Subcutaneous abdominal adipose tissue (tissue), 5 donors: ENCODE results near the gene ANGEL2.
"Not testable (repeated sequence)": the region's sequence is repeated elsewhere in the genome, so short reads cannot be mapped to it uniquely, and the experiment has no call there.

Experiments used
- H3K27ac ChIP-seq: one replicate; pipeline ENCODE4 v1.7.0; 2013; ENCODE audit warnings: low read depth, mild to moderate bottlenecking, inconsistent platforms, low read length, moderate library complexity
- H3K27me3 ChIP-seq, 5 donors: one replicate each; pipeline ENCODE4 v1.7.0; 2013; ENCODE audit warnings: low read length in 5 of 5, inconsistent platforms in 1 of 5; ENCODE audit not compliant: control insufficient read depth in 5 of 5, insufficient read depth in 4 of 5
- H3K36me3 ChIP-seq, 5 donors: one replicate each; pipeline ENCODE4 v1.7.0; 2013; ENCODE audit warnings: low read length in 5 of 5; ENCODE audit not compliant: control insufficient read depth in 5 of 5, insufficient read depth in 5 of 5
- H3K4me1 ChIP-seq, 5 donors: one replicate each; pipeline ENCODE4 v1.7.0; 2013; ENCODE audit warnings: low read length in 5 of 5, mild to moderate bottlenecking in 3 of 5, moderate library complexity in 1 of 5; ENCODE audit not compliant: control insufficient read depth in 5 of 5, insufficient read depth in 5 of 5
- H3K4me3 ChIP-seq, 5 donors: one replicate each; pipeline ENCODE4 v1.7.0; 2013; ENCODE audit warnings: low read length in 5 of 5, low read depth in 1 of 5
- H3K9ac ChIP-seq, 5 donors: one replicate each; pipeline ENCODE4 v1.7.0; 2013; ENCODE audit warnings: low read length in 5 of 5, mild to moderate bottlenecking in 4 of 5, moderate library complexity in 3 of 5
- H3K9me3 ChIP-seq, 5 donors: one replicate each; pipeline ENCODE4 v1.7.0; 2013; ENCODE audit warnings: low read length in 5 of 5; ENCODE audit not compliant: control insufficient read depth in 5 of 5
- donor health status: healthy.
- donor health status: healthy.
- donor health status: healthy.
- donor health status: healthy.
- donor health status: healthy.

ANGEL2 gene

DNA sequence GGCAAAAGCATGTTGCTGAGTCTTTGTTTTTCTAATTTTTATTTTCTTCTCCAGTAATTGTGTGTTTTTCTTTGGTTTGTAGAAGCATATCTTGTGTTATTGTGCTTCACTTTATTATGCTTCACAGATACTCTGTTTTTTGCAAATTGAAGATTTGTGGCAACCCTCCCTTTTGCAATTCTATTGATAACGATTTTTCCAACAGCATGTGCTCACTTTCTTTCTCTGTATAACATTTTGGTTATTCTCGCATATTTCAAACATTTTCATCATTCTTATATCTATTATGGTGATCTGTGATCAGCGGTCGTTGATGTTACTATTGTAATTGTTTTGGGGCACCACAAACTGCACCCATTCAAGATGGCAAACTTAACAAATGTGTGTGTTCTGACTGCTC, 3.8 kb upstream of the ANGEL2 start:
- H3K4me3 ChIP-seq: no peak overlapping the region
- no peaks in the 10 kb centered on the region for H3K36me3 ChIP-seq
- no peaks in the 10 kb centered on the region for H3K9me3 ChIP-seq
- H3K4me1 ChIP-seq: peaks cover 1 to 11% (median 7%) of the 10 kb centered on the region in 5 donors
- peaks cover 0 to 4% (median 0%) of the 10 kb centered on the region in 5 donors for H3K27me3 ChIP-seq
- no peak overlapping the region for H3K9ac ChIP-seq
- H3K27ac ChIP-seq: no peak overlapping the region

DNA sequence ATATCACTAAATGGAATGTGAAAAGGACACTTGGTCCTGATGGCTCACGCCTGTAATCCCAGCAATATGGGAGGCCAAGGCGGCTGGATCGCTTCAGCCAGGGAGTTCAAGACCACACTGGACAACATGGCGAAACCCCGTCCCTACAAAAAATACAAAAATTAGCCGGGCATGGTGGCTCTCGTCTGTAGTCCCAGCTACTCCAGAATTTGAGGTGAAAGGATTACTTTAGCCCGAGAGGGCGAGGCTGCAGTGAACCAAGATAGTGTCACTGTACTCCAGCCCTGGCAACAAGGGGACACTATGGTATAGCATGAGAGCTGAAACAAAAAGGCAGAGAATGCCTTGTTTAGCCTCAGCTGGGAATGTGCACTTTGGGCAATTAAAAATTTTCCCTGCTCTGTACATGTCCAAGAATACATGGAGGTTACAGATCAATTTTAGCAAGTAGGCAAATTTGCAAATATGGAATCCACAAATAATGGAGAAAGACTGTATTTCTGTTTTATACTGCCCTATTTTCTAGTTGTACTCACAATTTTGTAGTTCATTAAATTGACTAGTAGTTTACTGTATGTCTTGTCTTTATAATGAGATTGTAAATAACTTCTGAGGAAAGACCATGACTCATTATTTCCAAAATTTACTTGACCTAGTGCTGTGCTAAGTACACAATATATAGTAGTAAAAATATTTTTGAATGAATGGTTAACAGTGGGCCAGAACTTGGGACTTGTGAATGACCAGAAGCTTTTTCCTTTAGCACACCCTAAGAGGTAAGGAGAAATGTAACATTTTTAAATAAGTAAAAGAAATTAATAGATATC, 2.0 kb upstream of the ANGEL2 start:
- Histone ChIP-seq H3K9me3 (no peaks in the 10 kb centered on the region), H3K36me3 (peaks cover 0 to 3% (median 0%) of the 10 kb centered on the region in 5 donors), H3K4me3 (no peak overlapping the region), H3K4me1 (peaks cover 2 to 18% (median 12%) of the 10 kb centered on the region in 5 donors), H3K27me3 (no peaks in the 10 kb centered on the region), H3K9ac (no peak overlapping the region), H3K27ac (no peak overlapping the region)

DNA sequence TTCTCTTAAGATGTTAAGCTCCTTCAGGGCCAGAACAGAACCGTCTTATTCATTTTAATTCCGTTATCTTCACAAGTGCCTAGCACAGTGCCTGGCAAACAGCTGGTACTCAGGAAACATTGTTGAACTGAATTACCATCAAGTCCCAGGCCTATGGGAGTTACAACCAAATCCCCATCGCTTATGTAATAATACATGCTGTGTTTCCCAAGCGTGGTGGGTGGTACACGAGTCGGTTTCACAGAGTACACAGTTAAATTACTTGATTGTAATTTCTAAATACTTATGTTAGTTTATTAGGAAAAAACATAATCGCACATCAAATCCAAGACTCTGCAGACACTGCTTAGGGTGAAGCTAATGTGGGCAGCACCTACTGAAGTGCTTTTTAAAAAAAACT, 1.0 kb downstream of the ANGEL2 start:
- H3K36me3 ChIP-seq: peaks cover 2 to 16% (median 6%) of the 10 kb centered on the region in 5 donors
- H3K9me3 ChIP-seq: no peaks in the 10 kb centered on the region
- H3K27ac ChIP-seq: peak overlapping the region; percentile 88
- H3K4me1 ChIP-seq: peaks cover 2 to 18% (median 12%) of the 10 kb centered on the region in 5 donors
- H3K4me3 ChIP-seq: peak overlapping the region; percentile 67 to 95 (median 92)
- no peaks in the 10 kb centered on the region for H3K27me3 ChIP-seq
- peak overlapping the region; percentile 52 to 94 (median 86) for H3K9ac ChIP-seq

DNA sequence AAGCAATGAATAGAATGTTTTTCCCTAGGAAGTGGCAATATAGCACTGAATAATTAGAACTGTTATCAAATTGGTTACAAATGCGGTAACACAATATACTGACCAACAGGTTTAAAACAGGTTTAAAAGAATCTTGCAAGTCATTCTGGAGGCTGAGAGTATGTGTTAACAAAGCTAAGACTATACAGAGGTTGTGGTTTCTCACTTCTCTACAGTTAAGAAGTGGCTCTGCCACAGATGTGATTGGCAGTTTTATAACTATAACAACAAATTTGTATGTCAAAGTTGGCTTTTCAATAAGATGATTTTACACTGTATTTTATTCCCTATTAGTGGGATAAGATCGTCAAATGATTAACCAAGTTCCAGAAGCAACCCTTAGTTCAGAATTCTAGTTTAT, 7.1 kb downstream of the ANGEL2 start:
- no peak overlapping the region for H3K27ac ChIP-seq
- H3K27me3 ChIP-seq: no peaks in the 10 kb centered on the region
- no peaks in the 10 kb centered on the region for H3K9me3 ChIP-seq
- H3K36me3 ChIP-seq: peaks cover 26 to 53% (median 42%) of the 10 kb centered on the region in 5 donors
- H3K9ac ChIP-seq: no peak overlapping the region
- H3K4me1 ChIP-seq: no peaks in the 10 kb centered on the region
- no peak overlapping the region for H3K4me3 ChIP-seq

DNA sequence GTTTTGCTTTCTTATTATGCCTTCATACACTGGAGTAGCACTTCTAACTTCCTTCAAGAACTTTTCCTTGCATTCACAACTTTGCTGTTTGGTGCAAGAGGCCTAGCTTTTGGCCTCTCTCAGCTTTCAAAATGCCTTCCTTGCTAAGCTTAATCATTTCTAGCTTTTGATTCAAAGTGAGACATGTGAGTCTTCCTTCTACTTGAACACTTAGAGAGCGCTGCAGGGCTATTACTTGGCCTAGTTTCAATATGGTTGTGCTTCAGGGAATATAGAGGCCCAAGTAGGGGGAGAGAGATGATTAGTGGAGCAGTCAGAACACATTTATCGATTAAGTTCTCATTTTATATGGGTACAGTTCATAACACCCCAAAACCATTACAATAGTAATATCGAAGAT, 12.4 kb downstream of the ANGEL2 start:
- no peaks in the 10 kb centered on the region for H3K27me3 ChIP-seq

DNA sequence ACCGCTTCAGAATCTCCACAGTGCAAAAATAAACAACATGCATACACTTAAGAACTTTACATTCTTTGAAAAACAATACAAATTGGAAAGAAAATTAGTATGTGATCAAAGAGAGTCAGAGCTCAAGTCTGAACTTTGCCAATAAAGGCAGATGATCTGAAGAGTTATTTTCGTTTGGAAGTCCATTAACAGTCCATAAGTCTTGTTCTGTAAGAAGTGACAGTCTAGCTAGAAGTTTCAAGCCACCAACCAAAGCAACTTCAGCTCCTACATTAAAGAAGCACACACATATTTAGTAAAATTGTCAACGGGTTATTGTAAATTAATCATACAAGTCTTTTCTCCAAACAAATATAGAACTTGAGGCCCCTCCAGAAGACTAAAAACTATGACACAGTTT, 20.7 kb downstream of the ANGEL2 start:
- Histone ChIP-seq H3K36me3 (peaks cover 17 to 43% (median 28%) of the 10 kb centered on the region in 5 donors), H3K4me1 (no peaks in the 10 kb centered on the region), H3K27me3 (no peaks in the 10 kb centered on the region), H3K27ac (no peak overlapping the region), H3K9ac (no peak overlapping the region), H3K4me3 (no peak overlapping the region), H3K9me3 (no peaks in the 10 kb centered on the region)

More for the DNA sequence above, 12.4 kb downstream of the ANGEL2 start:
- no peak overlapping the region for H3K4me3 ChIP-seq
- no peak overlapping the region for H3K9ac ChIP-seq
- H3K4me1 ChIP-seq: no peaks in the 10 kb centered on the region
- no peak overlapping the region for H3K27ac ChIP-seq
- H3K36me3 ChIP-seq: peaks cover 42 to 70% (median 48%) of the 10 kb centered on the region in 5 donors
- H3K9me3 ChIP-seq: no peaks in the 10 kb centered on the region

DNA sequence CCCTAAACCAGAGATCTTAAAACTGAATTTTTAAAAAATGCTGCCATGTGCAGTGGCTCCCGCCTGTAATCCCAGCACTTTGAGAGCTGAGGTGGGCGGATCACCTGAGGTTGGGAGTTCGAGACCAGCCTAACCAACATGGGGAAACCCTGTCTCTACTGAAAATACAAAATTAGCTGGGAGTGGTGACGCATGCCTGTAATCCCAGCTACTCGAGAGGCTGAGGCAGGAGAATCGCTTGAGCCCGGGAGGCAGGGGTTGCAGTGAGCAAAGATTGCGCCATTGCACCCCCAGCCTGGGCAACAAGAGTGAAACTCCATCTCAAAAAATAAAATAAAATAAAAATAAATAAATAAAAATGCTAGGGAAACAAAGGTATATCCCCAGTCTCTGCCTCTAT, 21.7 kb downstream of the ANGEL2 start:
- H3K4me1 ChIP-seq, H3K27me3 ChIP-seq, H3K4me3 ChIP-seq, H3K9ac ChIP-seq, H3K27ac ChIP-seq, H3K9me3 ChIP-seq: not testable (repeated sequence)
- peaks cover 13 to 40% (median 31%) of the 10 kb centered on the region in 5 donors for H3K36me3 ChIP-seq

DNA sequence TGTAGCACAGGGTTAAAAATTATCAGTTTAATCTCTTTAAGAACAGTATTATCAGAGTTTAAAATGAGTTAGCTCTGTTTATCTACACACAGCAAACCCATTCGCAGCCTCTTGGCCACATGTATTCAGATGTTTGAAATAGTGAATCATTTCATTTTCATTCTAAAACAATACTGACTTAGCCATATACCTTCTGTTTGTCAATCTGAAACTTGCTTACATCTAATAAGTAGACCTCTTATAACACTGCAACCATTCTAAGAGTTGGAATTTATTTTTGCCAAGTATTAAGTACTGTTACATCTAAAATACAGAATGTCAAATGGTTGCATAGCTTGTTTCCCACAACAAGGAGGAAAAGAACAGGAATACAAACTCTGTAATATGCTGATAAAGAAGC, 25.4 kb downstream of the ANGEL2 start:
- Histone ChIP-seq H3K9me3 (no peaks in the 10 kb centered on the region), H3K27me3 (no peaks in the 10 kb centered on the region), H3K4me3 (no peak overlapping the region), H3K27ac (no peak overlapping the region), H3K4me1 (no peaks in the 10 kb centered on the region), H3K36me3 (peaks cover 3 to 26% (median 19%) of the 10 kb centered on the region in 5 donors), H3K9ac (no peak overlapping the region)

DNA sequence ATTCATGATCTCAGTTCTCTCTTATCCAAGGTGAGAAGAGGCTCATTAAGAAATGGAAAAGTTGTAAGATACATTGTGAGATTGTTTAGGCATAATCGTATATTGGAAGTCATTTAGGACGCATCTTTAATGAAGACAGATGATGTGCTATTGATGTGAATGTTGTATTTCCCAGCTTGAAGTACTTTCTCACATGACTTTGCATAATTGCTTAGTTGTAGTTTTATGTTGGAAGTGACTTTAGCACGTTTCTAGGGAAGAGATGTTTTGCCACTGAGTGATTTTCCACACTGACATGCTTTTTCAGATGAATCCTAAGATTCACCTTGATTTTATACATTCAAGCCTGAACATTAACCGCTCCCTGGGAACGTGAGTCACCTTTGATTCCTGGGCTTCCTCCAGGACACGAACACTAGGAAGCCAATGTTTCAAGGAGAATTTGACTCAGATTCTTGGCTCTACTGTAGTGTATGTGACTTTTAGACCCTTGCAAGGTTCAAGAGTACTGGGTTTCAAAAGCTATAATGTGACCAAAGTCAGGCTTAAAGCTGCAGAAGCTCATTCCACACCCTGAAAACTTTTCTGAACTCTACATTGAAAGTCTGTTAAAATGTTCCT, 27.9 kb downstream of the ANGEL2 start:
- Histone ChIP-seq H3K9me3 (no peaks in the 10 kb centered on the region), H3K4me3 (no peak overlapping the region), H3K4me1 (no peaks in the 10 kb centered on the region), H3K27me3 (no peaks in the 10 kb centered on the region), H3K36me3 (peaks cover 0 to 17% (median 14%) of the 10 kb centered on the region in 5 donors), H3K27ac (no peak overlapping the region), H3K9ac (no peak overlapping the region)

DNA sequence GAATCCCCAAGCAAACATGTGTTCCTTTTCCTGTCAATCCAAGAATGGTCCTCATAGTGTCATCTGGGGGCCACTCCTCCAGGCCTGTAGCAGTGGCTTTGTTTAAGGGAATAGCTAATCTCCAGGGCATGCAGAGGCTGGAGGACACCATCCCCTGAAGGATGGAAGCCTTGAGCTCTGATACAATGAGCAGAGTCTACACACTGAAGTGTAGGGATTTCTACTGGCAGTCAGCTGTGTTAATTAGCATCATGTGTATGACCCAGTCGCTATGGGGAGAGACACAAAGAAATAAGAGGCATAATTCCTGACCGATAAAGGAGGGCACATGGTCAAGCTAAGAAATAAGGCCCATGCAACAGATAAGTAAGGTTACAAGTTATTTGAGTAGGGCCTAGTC, 29.1 kb downstream of the ANGEL2 start:
- Histone ChIP-seq H3K27me3 (no peaks in the 10 kb centered on the region), H3K4me3 (no peak overlapping the region), H3K9ac (no peak overlapping the region), H3K27ac (no peak overlapping the region), H3K36me3 (peaks cover 0 to 12% (median 6%) of the 10 kb centered on the region in 5 donors), H3K4me1 (no peaks in the 10 kb centered on the region), H3K9me3 (no peaks in the 10 kb centered on the region)
